Coronary artery (tissue), 2 donors: ENCODE results near the gene GADL1.

ENCODE experiments used
- DNase-seq: peaks from one replicate; pipeline ENCODE4 v3.0.0-alpha.2; 2017; ENCODE audit warnings: low spot score
- H3K27ac ChIP-seq, 2 donors: fragments of 200-600 bp; sonication (generic); one replicate each; pipeline ENCODE4 v1.5.1; 2016 to 2019
- H3K4me3 ChIP-seq: fragments of 200-600 bp; sonication (generic); 2 replicates; pipeline ENCODE4 v1.5.1; 2016; ENCODE audit warnings: mild to moderate bottlenecking, moderate library complexity
- TF ChIP-seq, protein P1 (sequence below): fragments of 200-600 bp; sonication (generic); IDR thresholded peaks from one replicate; pipeline ENCODE4 v1.5.1; 2019; ENCODE audit warnings: antibody characterized with exemption

GADL1 gene

DNA sequence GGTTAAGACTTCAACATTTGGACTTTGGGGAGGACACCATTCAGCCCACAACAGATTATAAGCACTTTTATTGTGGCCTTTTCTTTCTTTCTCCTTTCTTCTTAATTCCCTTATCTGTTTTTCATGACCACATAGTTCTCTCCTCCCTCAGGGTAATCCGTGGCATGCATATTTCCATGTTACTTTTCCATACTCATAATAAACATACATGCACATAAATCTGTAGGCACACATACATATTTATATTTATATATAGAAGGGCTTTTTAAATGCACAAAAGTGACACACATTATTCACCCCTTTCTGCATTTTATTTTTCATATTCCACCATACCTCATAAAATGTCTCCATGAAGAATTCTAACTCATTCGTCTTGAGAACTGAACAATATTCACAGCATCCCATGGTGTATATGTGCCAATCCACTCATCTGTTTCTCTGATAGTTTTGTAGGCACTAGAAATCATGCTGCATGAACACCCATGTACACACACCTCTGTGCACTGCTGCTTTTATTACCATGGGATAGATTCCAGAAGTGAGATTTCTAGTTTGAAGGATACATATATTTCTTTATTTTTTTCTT lies 38.1 kb upstream of the GADL1 start:
- DNase-seq = no peak
- H3K4me3 ChIP-seq = no peak overlapping the region
- no peak overlapping the region for H3K27ac ChIP-seq
- TF ChIP-seq, protein P1, sequence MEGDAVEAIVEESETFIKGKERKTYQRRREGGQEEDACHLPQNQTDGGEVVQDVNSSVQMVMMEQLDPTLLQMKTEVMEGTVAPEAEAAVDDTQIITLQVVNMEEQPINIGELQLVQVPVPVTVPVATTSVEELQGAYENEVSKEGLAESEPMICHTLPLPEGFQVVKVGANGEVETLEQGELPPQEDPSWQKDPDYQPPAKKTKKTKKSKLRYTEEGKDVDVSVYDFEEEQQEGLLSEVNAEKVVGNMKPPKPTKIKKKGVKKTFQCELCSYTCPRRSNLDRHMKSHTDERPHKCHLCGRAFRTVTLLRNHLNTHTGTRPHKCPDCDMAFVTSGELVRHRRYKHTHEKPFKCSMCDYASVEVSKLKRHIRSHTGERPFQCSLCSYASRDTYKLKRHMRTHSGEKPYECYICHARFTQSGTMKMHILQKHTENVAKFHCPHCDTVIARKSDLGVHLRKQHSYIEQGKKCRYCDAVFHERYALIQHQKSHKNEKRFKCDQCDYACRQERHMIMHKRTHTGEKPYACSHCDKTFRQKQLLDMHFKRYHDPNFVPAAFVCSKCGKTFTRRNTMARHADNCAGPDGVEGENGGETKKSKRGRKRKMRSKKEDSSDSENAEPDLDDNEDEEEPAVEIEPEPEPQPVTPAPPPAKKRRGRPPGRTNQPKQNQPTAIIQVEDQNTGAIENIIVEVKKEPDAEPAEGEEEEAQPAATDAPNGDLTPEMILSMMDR = no peak

DNA sequence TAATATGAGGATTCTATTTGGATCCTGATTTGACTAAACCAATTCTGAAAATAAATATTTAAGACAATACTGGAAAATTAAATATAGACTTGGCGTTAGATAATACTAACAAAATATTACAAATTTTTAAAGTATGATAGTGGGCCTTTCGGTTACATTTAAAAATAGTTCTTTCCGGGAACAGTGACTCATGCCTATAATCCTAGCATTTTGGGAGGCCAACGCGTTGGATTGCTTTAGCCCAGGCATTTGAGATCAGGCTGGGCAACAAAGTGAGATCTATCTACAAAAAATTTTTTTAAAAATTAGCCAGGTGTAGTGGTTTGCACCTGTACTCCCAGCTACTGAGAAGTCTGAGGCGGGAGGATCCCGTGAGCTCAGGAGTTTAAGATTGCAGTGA lies 30.3 kb upstream of the GADL1 start:
- TF ChIP-seq, protein P1 = no peak
- DNase-seq = no peak
- no peak overlapping the region for H3K4me3 ChIP-seq
- H3K27ac ChIP-seq = peak overlapping the region; percentile 59 to 74

DNA sequence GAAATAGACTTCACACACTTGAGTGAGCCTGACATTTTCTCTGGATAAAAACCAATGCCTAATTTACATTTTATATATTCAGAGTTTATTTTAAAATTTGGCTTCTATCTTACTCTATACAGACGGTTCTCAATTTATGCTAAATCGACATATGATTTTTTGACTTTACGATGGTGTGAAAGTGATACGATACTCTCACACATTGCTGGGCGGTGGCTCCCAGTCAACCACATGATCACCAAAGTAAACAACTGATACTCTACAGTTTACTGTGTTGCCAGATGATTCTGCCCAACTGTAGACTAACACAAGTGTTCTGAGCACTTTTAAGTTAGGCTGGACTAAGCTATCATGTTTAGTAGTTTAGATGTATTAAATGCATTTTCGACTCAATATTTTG lies 25.1 kb upstream of the GADL1 start:
- TF ChIP-seq, protein P1 = no peak
- DNase-seq = no peak
- Histone ChIP-seq H3K27ac (no peak overlapping the region), H3K4me3 (no peak overlapping the region)

DNA sequence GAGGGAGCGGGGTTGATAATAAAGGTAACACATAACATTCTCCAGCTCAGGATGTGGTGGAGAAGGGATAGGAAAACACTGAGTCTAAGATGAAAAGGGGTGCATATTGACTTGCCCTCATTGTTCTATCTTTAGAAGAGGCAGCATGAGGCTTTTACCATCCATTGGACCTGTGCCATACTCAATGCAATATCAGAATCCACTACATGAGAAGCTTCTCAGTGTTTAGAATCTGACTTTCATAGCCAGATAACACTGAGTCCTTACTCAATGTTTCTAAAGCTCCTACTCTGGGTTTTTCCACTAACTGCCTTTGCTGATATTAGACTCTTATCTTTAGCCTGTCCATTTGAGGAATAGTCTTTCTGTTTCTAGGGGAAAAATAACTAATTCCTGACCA lies 24.3 kb upstream of the GADL1 start:
- TF ChIP-seq, protein P1 = no peak
- Histone ChIP-seq H3K27ac (no peak overlapping the region), H3K4me3 (no peak overlapping the region)
- no peak for DNase-seq

DNA sequence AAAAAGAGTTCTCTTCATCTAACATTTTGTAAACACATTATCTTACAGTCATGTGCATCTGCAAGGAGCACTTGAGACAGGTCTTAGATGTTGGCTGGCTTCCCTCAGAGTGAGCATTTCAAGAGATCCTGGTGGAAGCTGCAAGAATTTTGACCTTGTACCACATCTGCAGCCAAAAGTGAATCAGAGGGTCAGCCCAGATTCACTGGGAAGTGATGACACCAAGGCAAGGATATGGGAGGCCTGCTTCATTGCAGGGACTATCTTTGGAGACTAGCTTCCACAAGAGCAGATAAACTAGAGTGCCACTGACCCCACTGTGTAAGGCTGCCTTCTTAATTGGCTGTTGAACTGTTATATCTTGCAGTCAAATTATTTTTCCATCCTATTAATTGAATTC lies 21.3 kb upstream of the GADL1 start:
- Histone ChIP-seq H3K27ac (no peak overlapping the region), H3K4me3 (no peak overlapping the region)
- TF ChIP-seq, protein P1 = no peak
- DNase-seq = no peak

DNA sequence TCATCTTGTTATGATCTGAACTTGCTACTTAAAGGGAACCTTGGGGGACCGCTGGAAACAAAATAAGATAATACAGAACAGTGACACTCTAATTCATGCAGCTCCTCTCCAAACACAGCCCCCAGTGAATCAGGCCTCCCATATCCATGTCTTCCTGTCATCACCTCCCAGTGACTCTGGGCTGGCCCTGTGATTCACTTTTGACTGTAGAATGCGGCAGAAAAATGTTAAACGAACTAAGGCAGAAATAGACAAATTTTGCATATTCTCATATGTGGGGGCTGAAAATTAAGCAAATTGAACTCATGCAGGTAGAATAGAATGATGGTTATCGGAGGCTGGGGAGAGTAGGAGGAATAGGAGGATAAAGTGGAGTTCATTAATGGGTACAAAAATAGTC lies 20.2 kb upstream of the GADL1 start:
- H3K4me3 ChIP-seq = no peak overlapping the region
- no peak for DNase-seq
- TF ChIP-seq, protein P1 = no peak
- no peak overlapping the region for H3K27ac ChIP-seq

DNA sequence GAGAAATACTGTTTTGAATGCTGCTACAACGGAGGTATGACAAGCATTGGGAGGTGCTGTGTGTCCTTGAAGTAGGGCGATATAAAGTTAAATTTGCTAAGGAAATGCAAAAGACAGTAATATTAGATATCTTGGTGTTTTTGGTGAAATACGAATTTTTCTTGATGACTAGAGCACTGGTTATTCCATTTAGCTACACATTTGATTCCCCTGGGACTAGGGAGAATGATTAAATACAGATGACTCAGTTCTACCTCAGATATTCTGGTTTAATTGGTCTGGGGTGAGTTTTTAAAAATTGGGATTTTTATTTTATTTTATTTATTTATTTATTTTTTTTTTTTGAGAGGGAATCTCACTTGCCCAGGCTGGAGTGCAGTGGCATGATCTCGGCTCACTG lies 18.7 kb upstream of the GADL1 start:
- TF ChIP-seq, protein P1 = no peak
- H3K27ac ChIP-seq = no peak overlapping the region
- DNase-seq = no peak
- no peak overlapping the region for H3K4me3 ChIP-seq
